HG03520 (cell line): ENCODE results near the gene ATG12.
"Not testable (repeated sequence)": the region's sequence is repeated elsewhere in the genome, so short reads cannot be mapped to it uniquely, and the experiment has no call there.

ENCODE experiments used
- ATAC-seq: cut with Tn5 transposase; IDR thresholded peaks from one replicate; pipeline ENCODE4 v1.9.1; 2021; ENCODE audit warnings: mild to moderate bottlenecking, moderate library complexity; ENCODE audit not compliant: unreplicated experiment

Gene ATG12

GRCh38 chr5:115809946-115810345 is 31.4 kb downstream of the ATG12 start:
- no peak for ATAC-seq

GRCh38 chr5:115808066-115808465 is 33.3 kb downstream of the ATG12 start:
- not testable (repeated sequence) for ATAC-seq

GRCh38 chr5:115807654-115808052 is 33.7 kb downstream of the ATG12 start:
- no peak for ATAC-seq

GRCh38 chr5:115806986-115807653 is 34.2 kb downstream of the ATG12 start:
- ATAC-seq: no peak

DNA sequence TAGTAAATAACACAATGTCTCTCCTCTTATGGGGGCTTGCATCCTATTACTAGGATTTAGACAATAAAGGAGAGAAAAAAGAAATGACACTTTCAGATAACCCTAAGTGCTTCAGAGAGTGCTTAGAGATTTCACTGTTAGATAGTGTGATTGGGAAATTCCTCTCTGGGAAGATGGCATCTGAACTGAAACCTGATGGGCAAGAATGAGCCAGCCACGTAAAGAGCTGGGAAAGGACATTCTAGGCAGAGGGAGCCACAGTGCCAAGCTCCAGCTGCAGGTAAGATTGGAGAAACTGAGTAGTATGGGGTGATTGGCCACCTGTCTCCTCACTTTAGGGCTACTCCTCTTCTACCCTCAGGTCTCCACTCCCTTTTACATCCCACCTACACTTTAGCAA is 39.4 kb downstream of the ATG12 start:
- ATAC-seq: no peak

GRCh38 chr5:115801152-115801551 is 40.2 kb downstream of the ATG12 start:
- no peak for ATAC-seq

- no peak for ATAC-seq
Observed at GRCh38 chr5:115800108-115800507, 41.3 kb downstream of the ATG12 start.

DNA sequence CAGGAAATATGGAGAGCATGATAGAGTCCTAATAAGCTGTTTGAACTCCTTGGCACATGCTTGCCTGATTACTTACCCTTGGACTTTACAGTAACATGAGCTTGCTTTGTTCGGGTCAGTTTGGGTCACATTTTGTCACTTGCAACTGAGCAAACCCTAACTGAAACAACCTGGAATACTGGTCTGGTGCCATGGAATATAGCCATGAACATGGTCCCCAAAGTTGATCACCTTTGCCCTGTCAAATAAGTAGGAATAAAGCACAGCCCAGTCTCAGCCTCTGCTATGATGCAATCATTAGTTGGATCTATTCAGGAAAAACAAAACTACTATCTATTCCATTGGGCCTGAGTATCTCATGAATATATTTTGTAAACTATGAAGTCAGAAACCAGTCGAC is 43.1 kb downstream of the ATG12 start:
- no peak for ATAC-seq

DNA sequence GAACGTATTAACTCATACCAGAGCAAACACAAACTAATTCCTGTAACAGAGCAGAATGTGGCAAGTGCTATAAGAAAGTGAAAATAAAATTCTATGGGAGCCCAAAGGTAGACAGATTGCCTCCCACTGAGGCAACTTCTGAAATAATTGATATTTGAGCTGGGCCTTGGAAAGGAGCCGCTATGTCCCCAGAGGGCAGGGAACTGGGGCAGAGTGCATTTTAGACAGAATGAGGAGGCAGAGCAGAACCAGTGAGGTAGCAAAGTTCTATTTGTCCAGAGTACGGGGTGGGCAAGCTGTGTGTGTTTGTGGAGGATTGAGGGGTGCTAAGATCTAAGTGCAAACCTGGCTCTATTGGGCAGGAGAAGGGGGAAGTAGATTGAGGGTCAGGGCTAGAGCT is 44.7 kb downstream of the ATG12 start:
- ATAC-seq: no peak

DNA sequence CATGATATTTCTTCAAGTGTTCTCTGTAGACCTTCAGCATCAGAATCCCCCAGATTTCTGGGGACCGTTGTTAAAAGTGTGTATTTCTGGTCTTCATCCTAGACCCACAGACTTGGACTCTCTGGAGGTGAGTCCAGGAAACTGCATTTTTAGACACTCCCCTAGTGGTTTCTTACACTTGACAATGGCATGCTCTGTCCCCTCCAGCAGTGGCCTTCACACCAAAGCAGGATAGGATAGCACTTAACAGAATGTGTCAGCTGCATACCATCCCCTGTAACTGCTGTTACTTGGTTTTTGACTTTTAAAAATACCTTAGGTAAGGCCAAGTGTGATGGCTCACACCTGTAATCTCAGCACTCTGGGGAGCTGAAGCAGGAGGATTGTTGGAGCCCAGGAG is 45.7 kb downstream of the ATG12 start:
- ATAC-seq: no peak

GRCh38 chr5:115788440-115788839 is 52.9 kb downstream of the ATG12 start:
- no peak for ATAC-seq

GRCh38 chr5:115787426-115787825 is 53.9 kb downstream of the ATG12 start:
- no peak for ATAC-seq

DNA sequence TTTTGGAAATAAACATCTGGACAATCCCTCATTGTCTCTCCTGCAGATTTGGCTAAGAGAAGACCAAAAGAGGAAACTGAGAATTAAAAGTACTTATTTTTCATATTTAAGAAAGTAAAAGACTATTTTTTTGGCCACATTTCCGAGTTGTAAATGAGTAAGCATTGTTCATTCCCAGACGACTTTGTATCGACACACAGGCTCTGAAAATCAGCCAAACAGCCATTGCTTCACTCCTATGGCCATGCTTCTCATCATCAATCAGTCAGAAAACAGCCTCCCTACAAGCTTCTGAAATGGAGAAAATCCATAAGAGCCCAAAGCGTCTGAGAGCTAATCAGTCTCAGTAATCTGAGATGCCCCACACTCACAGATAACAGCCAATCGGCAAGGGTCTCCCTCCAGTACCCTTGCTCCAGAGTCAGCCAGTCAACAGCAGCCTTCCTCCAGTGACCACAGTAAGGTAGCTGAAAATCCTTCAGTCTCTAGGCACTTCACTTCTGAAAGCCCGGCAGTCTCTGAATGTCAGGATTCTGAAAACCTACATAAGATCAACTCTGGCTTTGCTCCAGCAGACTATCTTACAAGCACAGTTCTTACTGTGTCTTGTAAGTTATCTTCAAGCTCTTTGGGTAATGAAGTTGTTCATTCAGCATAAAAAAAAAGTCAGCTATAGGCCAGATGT is 55.8 kb downstream of the ATG12 start:
- ATAC-seq: no peak

DNA sequence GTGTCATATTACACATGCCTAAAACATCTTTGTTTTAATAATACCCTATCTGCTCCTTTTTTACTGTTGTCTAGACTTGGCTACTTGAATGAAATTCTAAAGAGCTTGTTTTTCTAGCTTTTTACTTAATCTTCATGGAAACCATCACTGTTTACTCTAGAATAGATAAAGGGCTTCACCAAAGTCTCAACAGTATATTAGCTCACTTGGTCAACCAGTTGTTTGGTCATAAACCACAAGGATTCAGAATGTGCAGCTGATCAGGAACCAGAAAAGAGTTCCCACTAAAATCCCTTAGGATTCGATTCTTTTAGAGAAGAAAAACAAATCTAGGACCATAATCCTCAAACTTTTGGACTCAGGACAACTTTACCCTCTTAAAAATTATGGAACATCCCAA is 62.9 kb downstream of the ATG12 start:
- ATAC-seq: no peak
